HuH-7.5 (cell line): ENCODE data around the gene MTTP.

Experiments
- DNase-seq: peaks from one replicate; pipeline ENCODE4 v3.0.0; 2011; ENCODE audit warnings: low spot score

Gene MTTP

DNA sequence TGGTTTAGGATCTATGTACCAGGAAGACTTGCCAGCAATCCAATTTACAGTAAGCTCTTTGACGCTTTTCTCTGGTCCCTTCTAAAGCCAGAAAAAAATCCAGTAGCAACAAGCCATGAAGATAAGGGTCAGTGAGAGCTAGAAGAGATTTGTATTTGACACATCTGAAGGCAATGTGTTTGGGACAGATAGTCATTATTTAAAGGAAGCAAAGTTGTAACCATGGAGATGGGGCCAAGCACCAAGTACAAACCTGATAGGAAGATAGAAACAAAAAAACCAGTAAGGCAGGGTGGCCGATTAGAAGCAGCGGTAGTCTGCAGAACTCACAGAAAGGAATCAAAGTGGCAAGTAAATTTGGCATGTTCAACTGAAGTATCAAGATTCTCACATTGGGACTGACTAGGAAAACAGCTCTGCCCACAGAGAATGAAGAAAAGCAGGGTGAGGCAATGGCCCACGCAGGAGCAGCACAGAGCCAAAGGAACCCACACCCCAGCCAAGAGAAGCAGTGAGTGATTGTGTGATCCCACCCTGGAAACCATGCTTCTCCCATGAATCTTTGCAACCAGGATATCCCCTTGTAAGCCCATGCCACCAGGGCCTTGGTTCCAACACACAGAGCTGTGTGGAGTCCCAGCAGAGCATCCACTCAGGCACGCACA lies 95.9 kb downstream of the MTTP start:
- DNase-seq = no peak
